BJ (cell line): Measurements from ENCODE around the gene ANAPC7. TPM values are rescaled to one million over a fixed set of nuclear protein-coding genes. Genes with fewer than 3 reads are reported as not detected.

ENCODE experiments used
- CTCF ChIA-PET: fragments of 350-600 bp; formaldehyde crosslinking; extraction: SDS; loops from one replicate; lab custom pipeline; 2021; ENCODE audit warnings: antibody characterized with exemption, inconsistent platforms; lab: Yijun Ruan, JAX
- POLR2A ChIA-PET: fragments of 300-600 bp; sonication (Branson Sonifier 250); formaldehyde crosslinking; extraction: SDS; loops from one replicate; lab custom pipeline; 2021; ENCODE audit warnings: antibody characterized with exemption; lab: Charles Lee
- DNase-seq: peaks from one replicate; pipeline ENCODE4 v3.0.0-alpha.2; 2011; ENCODE audit warnings: low read depth
- H3K27me3 ChIP-seq: 2 replicates; pipeline ENCODE4 v1.6.0; 2011; ENCODE audit warnings: low read length; ENCODE audit not compliant: control insufficient read depth, insufficient read depth
- H3K36me3 ChIP-seq: 2 replicates; pipeline ENCODE4 v1.5.1; 2011; ENCODE audit warnings: low read length; ENCODE audit not compliant: control insufficient read depth, insufficient read depth
- H3K4me3 ChIP-seq: 2 replicates; pipeline ENCODE4 v1.5.1; 2011; ENCODE audit warnings: low read depth, mild to moderate bottlenecking, control low read depth, low read length
- polyA plus RNA-seq: library from polyadenylated mRNA; depleted of rRNA; stranded (reverse); fragments of >200 nt; gene quantifications from 2 replicates; pipeline ENCODE4 v1.2.3, GENCODE V29; 2011
- TF ChIP-seq, protein P1 (sequence below): IDR thresholded peaks from 2 replicates; pipeline ENCODE4 v1.5.1; 2011; ENCODE audit warnings: low read depth, mild to moderate bottlenecking, control low read depth, inconsistent platforms, low read length, moderate library complexity; ENCODE audit not compliant: insufficient read depth

Gene ANAPC7
- polyA plus RNA-seq, 1 experiment = 32.6 TPM

DNA sequence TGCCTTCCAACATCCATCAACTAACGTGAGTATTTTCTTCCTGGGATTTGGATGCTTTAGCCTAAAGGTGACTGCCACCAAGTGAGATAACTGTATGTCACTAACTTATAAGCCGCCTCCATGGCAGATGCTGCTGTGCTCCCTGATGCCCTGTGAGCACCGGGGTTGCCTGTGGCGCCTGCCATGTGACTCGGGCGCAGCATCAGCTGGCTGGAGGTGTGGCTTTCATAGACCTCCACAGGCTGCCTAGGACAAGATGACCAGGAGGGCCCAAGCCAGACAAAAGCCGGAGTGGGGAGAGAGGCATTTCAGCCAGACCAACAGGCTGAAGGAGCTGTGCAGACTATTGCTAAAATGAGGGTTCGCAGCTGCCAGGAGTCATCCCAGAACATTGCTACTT lies 55.7 kb downstream of the ANAPC7 start:
- Histone ChIP-seq H3K36me3 (peaks cover 61% of the 10 kb centered on the region), H3K27me3 (no peaks in the 10 kb centered on the region), H3K4me3 (no peak overlapping the region)
- DNase-seq = no peak
- ChIA-PET CTCF (no interaction called here), POLR2A (no interaction called here)
- TF ChIP-seq, protein P1, sequence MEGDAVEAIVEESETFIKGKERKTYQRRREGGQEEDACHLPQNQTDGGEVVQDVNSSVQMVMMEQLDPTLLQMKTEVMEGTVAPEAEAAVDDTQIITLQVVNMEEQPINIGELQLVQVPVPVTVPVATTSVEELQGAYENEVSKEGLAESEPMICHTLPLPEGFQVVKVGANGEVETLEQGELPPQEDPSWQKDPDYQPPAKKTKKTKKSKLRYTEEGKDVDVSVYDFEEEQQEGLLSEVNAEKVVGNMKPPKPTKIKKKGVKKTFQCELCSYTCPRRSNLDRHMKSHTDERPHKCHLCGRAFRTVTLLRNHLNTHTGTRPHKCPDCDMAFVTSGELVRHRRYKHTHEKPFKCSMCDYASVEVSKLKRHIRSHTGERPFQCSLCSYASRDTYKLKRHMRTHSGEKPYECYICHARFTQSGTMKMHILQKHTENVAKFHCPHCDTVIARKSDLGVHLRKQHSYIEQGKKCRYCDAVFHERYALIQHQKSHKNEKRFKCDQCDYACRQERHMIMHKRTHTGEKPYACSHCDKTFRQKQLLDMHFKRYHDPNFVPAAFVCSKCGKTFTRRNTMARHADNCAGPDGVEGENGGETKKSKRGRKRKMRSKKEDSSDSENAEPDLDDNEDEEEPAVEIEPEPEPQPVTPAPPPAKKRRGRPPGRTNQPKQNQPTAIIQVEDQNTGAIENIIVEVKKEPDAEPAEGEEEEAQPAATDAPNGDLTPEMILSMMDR = no peak

DNA sequence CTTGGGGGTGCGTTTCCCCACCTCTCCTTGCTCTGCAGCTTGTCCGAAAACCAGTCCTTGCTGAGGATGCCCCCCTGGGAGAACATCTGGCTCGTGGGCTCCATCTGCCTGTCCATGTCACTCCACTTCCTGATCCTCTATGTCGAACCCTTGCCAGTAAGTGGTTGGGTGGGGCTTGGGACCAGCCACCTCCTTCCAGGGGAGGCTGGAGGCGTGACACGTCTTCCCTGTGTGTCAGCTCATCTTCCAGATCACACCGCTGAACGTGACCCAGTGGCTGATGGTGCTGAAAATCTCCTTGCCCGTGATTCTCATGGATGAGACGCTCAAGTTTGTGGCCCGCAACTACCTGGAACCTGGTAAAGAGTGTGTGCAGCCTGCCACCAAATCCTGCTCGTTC lies 57.5 kb downstream of the ANAPC7 start:
- no peak for DNase-seq
- Histone ChIP-seq H3K4me3 (no peak overlapping the region), H3K36me3 (peaks cover 66% of the 10 kb centered on the region), H3K27me3 (no peaks in the 10 kb centered on the region)
- TF ChIP-seq, protein P1 = no peak
- ChIA-PET POLR2A (no interaction called here), CTCF (interaction anchor here (1.1 kb wide), 1 partner anchor 10 kb away, joined by 3 read pairs; no protein-coding TSS in a partner anchor)

DNA sequence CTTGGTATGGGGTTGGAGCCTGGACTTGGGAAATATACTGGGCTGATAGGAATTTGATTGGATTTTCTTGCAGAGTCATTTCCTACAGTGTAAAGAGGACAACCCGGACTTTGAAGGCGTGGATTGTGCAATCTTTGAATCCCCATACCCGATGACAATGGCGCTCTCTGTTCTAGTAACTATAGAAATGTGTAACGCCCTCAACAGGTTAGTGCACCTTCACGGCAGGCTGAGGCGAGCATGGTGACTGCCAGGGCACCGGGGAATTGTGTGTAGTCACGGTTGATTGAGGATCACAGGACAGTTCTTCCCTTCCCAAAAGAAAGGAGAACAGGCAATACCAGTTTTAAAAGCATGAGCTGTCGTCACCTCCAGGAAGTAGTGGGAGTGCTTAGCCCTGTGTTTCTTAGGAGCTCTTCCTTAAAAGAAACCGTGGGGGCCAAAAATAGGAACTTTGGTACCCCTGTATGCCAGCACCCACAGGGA lies 58.3 kb downstream of the ANAPC7 start:
- POLR2A ChIA-PET = no interaction called here
- TF ChIP-seq, protein P1 = no peak
- no peak overlapping the region for H3K4me3 ChIP-seq
- no peak for DNase-seq
- H3K36me3 ChIP-seq = peaks cover 70% of the 10 kb centered on the region
- H3K27me3 ChIP-seq = no peaks in the 10 kb centered on the region
- CTCF ChIA-PET = interaction anchor here (0.8 to 1.1 kb wide), 2 partner anchors 9 to 13 kb away, joined by 3 read pairs; no protein-coding TSS in a partner anchor

DNA sequence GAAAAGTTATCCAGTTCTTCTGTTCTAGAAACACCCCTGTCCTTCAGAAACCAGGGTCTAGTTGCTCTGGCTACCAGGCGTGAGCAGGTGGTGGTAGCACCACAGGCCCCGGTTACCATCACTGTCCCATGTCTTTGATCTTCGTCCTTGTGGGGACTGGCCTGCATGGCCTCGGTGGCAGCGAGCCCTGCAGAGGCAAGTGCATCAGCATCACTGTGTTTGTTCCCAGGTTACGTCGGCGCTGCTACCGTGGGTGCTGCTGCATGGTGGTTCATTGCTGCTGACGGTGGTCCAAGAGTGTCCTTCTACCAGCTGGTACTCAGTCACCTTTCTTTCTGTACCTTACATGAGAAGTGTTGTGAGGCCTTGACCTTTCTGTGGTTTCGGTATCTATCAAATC lies 58.9 kb downstream of the ANAPC7 start:
- no peak for DNase-seq
- Histone ChIP-seq H3K36me3 (peaks cover 68% of the 10 kb centered on the region), H3K4me3 (no peak overlapping the region), H3K27me3 (no peaks in the 10 kb centered on the region)
- CTCF ChIA-PET = interaction anchor here (0.8 kb wide), 1 partner anchor 14 kb away, joined by 3 read pairs; no protein-coding TSS in a partner anchor
- TF ChIP-seq, protein P1 = no peak
- POLR2A ChIA-PET = no interaction called here

DNA sequence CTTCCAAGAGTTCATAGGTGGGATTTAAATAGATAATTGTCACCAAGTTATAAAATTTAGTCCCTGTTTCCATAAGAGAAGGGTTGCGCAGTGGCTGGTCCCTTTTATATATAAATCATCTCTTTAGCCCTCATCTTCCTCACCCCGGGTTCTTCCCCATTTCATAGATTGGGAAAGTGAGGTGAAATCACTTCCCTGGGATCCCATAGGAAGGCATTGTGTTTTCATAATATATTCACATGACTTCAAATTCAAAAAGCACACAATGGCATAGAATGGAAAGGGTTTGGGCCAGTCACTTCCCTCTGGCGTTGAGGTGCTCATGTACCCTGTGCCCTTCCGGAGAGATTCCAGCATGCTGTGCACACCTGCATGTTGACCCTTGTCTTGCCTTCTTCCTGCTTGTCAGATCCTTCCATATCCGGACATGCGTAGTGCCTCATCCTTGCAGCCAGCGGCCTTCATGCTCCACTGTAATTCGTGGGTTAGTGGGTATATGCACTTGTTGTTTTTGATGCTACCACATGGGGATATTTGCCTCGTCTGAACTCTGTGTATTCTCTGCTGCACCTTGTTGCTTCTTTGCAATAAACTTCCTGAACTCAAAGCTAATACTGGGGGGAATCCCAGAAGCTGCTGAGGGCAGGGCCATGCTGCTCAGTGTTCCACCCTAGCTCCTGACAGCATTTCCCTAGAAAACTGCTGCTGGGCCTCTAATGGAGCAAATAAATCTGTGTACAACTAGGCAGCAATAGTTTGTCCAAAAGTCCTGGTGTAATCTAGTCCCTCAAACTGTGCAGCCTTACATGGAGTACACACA lies 59.6 kb downstream of the ANAPC7 start:
- CTCF ChIA-PET = no interaction called here
- no peak for DNase-seq
- no peak overlapping the region for H3K4me3 ChIP-seq
- H3K36me3 ChIP-seq = peaks cover 65% of the 10 kb centered on the region
- H3K27me3 ChIP-seq = no peaks in the 10 kb centered on the region
- TF ChIP-seq, protein P1 = no peak
- POLR2A ChIA-PET = no interaction called here
